ENCODE data around the gene SMLR1. TPM values are rescaled to one million over a fixed set of nuclear protein-coding genes. Genes with fewer than 3 reads are reported as not detected.
"Not testable (repeated sequence)": the region's sequence is repeated elsewhere in the genome, so short reads cannot be mapped to it uniquely, and the experiment has no call there.

Gene SMLR1
- not detected in 2 replicates for total RNA-seq (2014; rRNA removed; shearing (Covaris generic))

DNA sequence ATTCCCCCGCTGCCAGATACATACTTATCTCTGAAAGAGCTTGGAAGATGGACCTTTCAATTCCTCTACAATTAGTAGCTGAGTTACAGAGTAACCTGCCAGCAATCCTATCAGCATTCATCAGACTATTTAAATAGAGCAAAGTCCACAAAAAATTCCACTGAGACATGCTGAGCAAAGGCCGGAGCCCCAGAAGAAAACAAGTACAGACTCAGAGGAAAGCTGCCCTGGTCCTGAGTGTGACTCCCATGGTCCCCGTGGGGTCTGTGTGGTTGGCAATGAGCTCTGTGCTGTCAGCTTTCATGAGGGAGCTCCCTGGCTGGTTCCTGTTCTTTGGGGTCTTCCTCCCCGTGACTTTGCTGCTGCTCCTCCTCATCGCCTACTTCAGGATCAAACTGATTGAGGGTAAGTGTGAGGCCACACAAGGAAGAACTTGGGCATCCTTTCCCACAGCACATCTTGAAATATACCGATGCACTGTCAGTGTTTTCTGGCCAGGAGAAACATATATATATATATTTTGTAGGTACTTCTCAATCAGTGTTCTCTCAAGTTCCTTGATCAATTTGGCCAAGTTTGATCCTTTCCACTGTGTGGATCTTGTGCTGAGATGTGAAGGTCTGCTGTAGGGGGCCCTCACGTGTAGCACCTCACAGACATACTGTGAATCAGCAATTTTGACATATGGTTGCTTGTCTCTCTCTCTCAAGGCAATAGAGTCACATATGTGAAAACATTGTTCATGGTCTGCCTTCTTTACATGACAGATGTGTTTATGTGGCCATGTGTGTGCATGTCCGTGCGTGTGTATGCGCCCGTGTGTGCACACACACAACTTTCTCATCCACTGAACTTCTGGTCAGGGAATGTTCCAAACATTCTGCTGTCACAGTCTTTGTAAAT, at the start of gene SMLR1:
Gene SMLR1 (plus strand): TSS at position 160 of the 903 bp plus-strand sequence. CDS start 8 bp downstream, at position 168.
- H3K27ac ChIP-seq: no peak within 1 kb of the TSS
- no peak within 1 kb of the TSS for H3K4me3 ChIP-seq
- no peaks in the 10 kb centered on the region for H3K27me3 ChIP-seq
- no peaks in the 10 kb centered on the region for H3K4me1 ChIP-seq
- H3K36me3 ChIP-seq: no peaks in the 10 kb centered on the region
- H3K9me3 ChIP-seq (replicated peaks): no peaks in the 10 kb centered on the region
- no peak for DNase-seq

DNA sequence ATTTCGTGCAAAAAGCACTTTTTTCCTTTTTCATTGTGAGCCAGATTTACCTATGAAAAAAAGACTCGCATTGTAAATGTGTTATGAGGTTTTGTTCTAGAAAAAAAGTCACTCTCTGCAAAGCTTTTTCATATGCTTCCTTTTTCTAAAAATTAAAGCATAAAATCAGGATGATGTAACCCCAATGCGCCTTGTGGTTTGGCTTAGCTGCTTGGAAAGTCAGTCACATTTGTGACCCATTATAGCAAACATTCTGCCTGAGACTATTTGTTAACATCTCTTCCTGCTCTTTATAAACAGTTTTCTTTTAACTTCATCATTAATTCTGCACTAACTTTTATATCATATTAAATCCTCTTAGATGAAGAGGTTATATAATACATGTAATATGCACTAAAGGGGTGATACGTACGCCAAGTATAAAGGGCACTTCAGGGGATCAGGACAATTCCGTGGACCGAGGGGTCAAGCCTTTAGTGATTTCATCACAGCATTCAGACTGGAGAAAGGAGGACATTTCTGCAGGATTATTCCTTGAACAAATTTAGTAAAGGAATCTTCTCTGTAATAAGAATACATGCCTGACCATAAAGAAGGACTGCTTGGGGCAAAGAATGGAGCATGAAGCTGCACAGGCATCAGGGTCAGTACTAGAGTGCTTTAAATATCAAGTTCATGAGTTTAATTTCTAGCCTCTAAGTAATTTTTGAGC, 48.1 kb upstream of the SMLR1 start:
- Histone ChIP-seq H3K36me3 (no peaks in the 10 kb centered on the region), H3K9me3 (replicated peaks) (no peaks in the 10 kb centered on the region), H3K27ac (no peak overlapping the region), H3K27me3 (no peaks in the 10 kb centered on the region), H3K4me3 (no peak overlapping the region), H3K4me1 (peaks cover 6% of the 10 kb centered on the region)
- no peak for DNase-seq

- H3K27ac ChIP-seq: no peak overlapping the region
- no peak overlapping the region for H3K4me3 ChIP-seq
- DNase-seq: no peak
- H3K4me1 ChIP-seq: peaks cover 6% of the 10 kb centered on the region
- no peaks in the 10 kb centered on the region for H3K9me3 ChIP-seq (replicated peaks)
- H3K36me3 ChIP-seq: no peaks in the 10 kb centered on the region
- no peaks in the 10 kb centered on the region for H3K27me3 ChIP-seq
Measured at GRCh38 chr6:130779658-130780033, 47.6 kb upstream of the SMLR1 start.

DNA sequence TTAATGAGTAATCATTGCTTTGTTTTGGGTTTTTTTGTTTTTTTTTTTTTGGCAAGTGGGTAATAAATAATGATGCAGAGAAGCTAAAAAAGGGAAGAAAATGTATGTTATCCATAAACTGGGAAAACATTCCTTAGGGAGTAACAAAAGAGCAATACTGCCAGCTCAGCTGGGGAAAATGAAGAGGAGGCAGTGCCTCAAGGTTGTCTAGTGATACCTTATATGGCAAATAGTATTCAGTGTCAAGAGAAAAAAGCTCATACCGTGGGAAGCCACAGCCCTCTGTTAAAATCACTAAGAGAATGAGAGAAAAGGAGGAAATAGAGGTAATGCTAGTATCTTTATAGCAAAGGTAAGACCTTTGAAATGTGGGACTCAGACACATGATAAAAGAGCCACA, 47.1 kb upstream of the SMLR1 start:
- H3K9me3 ChIP-seq (replicated peaks): no peaks in the 10 kb centered on the region
- no peaks in the 10 kb centered on the region for H3K36me3 ChIP-seq
- DNase-seq: no peak
- no peak overlapping the region for H3K4me3 ChIP-seq
- H3K4me1 ChIP-seq: peaks cover 6% of the 10 kb centered on the region
- H3K27me3 ChIP-seq: no peaks in the 10 kb centered on the region
- no peak overlapping the region for H3K27ac ChIP-seq

DNA sequence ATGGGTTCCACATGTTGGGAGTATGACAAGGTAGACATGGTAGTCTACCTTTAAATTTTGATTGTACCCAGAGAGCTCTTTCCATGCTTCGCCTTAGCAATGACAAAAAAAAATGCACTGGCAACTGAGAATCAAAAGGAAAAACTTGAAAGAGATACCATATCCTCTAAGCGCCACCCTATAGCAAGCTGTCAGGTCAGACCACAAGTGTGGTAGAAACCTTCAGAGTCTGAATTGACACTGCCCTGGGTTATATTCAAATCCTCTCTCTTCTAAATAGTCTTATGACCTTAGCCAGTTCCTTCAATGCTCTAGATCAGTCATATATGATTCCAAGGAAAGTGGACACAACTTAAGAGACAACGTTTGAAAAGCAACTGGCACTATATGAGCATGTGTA, 45.6 kb upstream of the SMLR1 start:
- no peak for DNase-seq
- Histone ChIP-seq H3K9me3 (replicated peaks) (no peaks in the 10 kb centered on the region), H3K4me1 (peaks cover 6% of the 10 kb centered on the region), H3K27ac (no peak overlapping the region), H3K27me3 (no peaks in the 10 kb centered on the region), H3K36me3 (no peaks in the 10 kb centered on the region), H3K4me3 (no peak overlapping the region)

- no peaks in the 10 kb centered on the region for H3K9me3 ChIP-seq (replicated peaks)
- no peaks in the 10 kb centered on the region for H3K36me3 ChIP-seq
- H3K27me3 ChIP-seq: no peaks in the 10 kb centered on the region
- peaks cover 6% of the 10 kb centered on the region for H3K4me1 ChIP-seq
- no peak overlapping the region for H3K27ac ChIP-seq
- DNase-seq: no peak
- no peak overlapping the region for H3K4me3 ChIP-seq
Measured at GRCh38 chr6:130783416-130784107, 43.6 kb upstream of the SMLR1 start.

GRCh38 chr6:130787726-130788500, 39.3 kb upstream of the SMLR1 start:
- H3K9me3 ChIP-seq (replicated peaks): no peaks in the 10 kb centered on the region
- H3K4me3 ChIP-seq: no peak overlapping the region
- no peaks in the 10 kb centered on the region for H3K36me3 ChIP-seq
- H3K27ac ChIP-seq: no peak overlapping the region
- no peaks in the 10 kb centered on the region for H3K4me1 ChIP-seq
- no peaks in the 10 kb centered on the region for H3K27me3 ChIP-seq
- no peak for DNase-seq

DNA sequence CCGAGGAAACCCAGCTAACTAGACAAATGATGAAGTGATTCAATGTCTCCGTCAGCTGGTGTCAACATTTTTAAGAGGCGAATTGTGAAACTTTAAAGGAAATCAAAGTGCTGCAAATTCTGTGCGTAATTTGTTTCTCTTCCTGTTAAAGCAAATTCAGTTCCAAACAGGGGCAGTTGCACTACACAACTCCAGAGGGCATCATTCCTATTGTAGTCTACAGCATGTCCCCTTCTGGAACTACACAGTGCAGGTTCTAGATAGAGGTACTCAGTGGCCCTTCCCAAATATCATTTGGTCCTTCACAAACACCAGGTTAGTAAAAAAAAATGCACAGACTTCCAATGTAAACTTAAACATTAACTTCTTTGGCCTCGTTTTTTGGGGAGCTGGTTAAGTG, 38.3 kb upstream of the SMLR1 start:
- H3K4me1 ChIP-seq: no peaks in the 10 kb centered on the region
- no peak overlapping the region for H3K4me3 ChIP-seq
- no peak for DNase-seq
- no peak overlapping the region for H3K27ac ChIP-seq
- H3K9me3 ChIP-seq (replicated peaks): no peaks in the 10 kb centered on the region
- no peaks in the 10 kb centered on the region for H3K27me3 ChIP-seq
- H3K36me3 ChIP-seq: no peaks in the 10 kb centered on the region

GRCh38 chr6:130794010-130794697, 33.1 kb upstream of the SMLR1 start:
- H3K9me3 ChIP-seq (replicated peaks): no peaks in the 10 kb centered on the region
- H3K27me3 ChIP-seq: no peaks in the 10 kb centered on the region
- peaks cover 18% of the 10 kb centered on the region for H3K4me1 ChIP-seq
- no peak overlapping the region for H3K4me3 ChIP-seq
- no peak overlapping the region for H3K27ac ChIP-seq
- no peaks in the 10 kb centered on the region for H3K36me3 ChIP-seq
- no peak for DNase-seq

DNA sequence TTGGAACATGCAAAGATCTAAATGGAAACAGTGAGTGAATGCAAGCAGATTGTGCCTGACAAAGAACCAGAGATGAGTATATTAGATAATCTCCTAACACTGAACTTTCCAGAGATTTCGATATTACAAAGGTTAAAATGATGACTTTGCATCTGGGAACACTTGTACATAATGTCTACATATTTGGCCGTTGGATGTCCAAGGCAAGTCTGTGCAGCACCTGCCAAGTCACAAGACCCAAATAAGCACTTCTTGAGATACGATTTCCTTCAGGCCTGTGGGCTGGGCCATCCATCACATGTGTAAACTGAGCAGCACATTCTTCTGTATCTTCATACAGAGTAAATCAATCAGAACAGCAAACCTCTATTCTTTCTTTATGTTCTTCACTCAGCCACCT, 32.5 kb upstream of the SMLR1 start:
- Histone ChIP-seq H3K27ac (no peak overlapping the region), H3K36me3 (no peaks in the 10 kb centered on the region), H3K9me3 (replicated peaks) (no peaks in the 10 kb centered on the region), H3K4me1 (peaks cover 18% of the 10 kb centered on the region), H3K27me3 (no peaks in the 10 kb centered on the region), H3K4me3 (no peak overlapping the region)
- DNase-seq: no peak

GRCh38 chr6:130796313-130796905, 30.8 kb upstream of the SMLR1 start:
- DNase-seq: peak; percentile 84 to 93
- Histone ChIP-seq H3K4me1 (peaks cover 18% of the 10 kb centered on the region), H3K9me3 (replicated peaks) (no peaks in the 10 kb centered on the region; the same call in none of the 2 replicates), H3K36me3 (no peaks in the 10 kb centered on the region), H3K27ac (peak overlapping the region; percentile 67), H3K4me3 (peak overlapping the region; percentile 17), H3K27me3 (no peaks in the 10 kb centered on the region)

- no peak overlapping the region for H3K4me3 ChIP-seq
- H3K4me1 ChIP-seq: peaks cover 18% of the 10 kb centered on the region
- H3K27me3 ChIP-seq: no peaks in the 10 kb centered on the region
- H3K27ac ChIP-seq: peak overlapping the region; percentile 67; the same call in 1 of the 2 replicates
- no peaks in the 10 kb centered on the region; the same call in none of the 2 replicates for H3K9me3 ChIP-seq (replicated peaks)
- DNase-seq: no peak
- no peaks in the 10 kb centered on the region for H3K36me3 ChIP-seq
Measured at GRCh38 chr6:130797061-130797460, 30.1 kb upstream of the SMLR1 start.

DNA sequence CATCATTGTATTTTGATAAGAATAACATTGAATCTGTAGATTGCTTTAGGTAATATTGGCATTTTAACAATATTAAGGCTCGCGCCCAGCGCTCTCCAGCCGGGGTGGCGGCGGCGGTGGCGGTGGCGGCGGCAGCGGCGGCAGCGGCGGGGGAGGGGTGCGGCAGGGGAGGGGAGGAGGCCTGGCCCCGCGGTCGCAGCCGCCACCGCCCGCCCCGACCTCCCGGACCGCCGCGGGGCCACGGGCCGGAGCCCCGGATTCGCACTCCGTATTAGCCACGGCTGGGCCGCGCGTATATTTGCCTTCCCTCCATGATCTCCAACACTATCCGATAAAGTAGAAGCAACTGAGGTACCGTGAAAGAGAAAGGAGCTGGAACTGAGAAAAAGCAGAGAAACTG, 25.8 kb upstream of the SMLR1 start:
- not testable (repeated sequence) for H3K9me3 ChIP-seq (replicated peaks); DNase-seq; H3K4me1 ChIP-seq; H3K27ac ChIP-seq; H3K4me3 ChIP-seq; H3K27me3 ChIP-seq; H3K36me3 ChIP-seq

All from SJCRH30 (cell line).